ENCODE measurements around the gene ANKRD22.

GRCh38 chr10:88841316-88842111, 10.1 kb downstream of the ANKRD22 start:
- TF ChIP-seq EZH2 (IDR thresholded peaks at IDR 0.05; ENCODE audit: borderline replicate concordance, low read length): no peak
- no peak for TF ChIP-seq CTCF (conservative IDR thresholded peaks at IDR 0.05 in 1 of 2, IDR thresholded peaks at IDR 0.05 in 1 of 2; ENCODE audit: extremely low read depth in 1 of 2, insufficient read depth in 1 of 2, low read depth in 1 of 2, low read length in 2 of 2)

Measured in mammary epithelial cell (primary cell).